C4-2B (cell line): ENCODE results near the gene HPS5.

Experiments
- ZFX ChIP-seq: fragments of 450-650 bp; IDR thresholded peaks from 2 replicates; pipeline ENCODE4 v1.6.1; 2017
- TF ChIP-seq, protein P1 (sequence below): fragments of 450-650 bp; conservative IDR thresholded peaks from 2 replicates; pipeline ENCODE4 v1.5.1; 2017; ENCODE audit warnings: mild to moderate bottlenecking

DNA sequence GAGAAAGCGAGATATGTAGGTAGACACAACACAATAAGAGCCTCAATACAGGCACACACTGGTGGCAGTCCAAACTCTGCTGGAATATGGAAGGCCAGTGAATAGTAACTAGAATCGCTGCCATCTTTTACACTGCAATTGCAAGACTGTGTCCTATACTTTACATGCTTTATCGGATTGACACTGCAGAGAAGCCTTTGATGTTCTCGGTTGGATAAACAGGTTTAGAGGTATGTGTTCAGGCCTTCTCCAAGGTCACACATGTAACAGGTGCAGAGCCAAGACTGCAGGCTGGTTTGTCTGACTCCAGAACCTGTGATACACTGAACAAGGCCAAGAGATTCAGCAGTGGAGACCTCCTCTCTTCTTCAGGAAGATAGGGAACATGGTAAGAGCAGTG is 50.7 kb downstream of the HPS5 start:
- TF ChIP-seq, protein P1, sequence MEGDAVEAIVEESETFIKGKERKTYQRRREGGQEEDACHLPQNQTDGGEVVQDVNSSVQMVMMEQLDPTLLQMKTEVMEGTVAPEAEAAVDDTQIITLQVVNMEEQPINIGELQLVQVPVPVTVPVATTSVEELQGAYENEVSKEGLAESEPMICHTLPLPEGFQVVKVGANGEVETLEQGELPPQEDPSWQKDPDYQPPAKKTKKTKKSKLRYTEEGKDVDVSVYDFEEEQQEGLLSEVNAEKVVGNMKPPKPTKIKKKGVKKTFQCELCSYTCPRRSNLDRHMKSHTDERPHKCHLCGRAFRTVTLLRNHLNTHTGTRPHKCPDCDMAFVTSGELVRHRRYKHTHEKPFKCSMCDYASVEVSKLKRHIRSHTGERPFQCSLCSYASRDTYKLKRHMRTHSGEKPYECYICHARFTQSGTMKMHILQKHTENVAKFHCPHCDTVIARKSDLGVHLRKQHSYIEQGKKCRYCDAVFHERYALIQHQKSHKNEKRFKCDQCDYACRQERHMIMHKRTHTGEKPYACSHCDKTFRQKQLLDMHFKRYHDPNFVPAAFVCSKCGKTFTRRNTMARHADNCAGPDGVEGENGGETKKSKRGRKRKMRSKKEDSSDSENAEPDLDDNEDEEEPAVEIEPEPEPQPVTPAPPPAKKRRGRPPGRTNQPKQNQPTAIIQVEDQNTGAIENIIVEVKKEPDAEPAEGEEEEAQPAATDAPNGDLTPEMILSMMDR, result no peak
- TF ChIP-seq ZFX, result no peak
